ENCODE measurements around the gene NRAS. TPM values are rescaled to one million over a fixed set of nuclear protein-coding genes. Genes with fewer than 3 reads are reported as not detected.

The NRAS gene
- total and polyA plus RNA-seq, 9 of the 15 experiments (the other 6 are each of a cell fraction or from before 2014, with no cell fraction given): 40.7 to 94.5 (median 75.4) TPM

DNA sequence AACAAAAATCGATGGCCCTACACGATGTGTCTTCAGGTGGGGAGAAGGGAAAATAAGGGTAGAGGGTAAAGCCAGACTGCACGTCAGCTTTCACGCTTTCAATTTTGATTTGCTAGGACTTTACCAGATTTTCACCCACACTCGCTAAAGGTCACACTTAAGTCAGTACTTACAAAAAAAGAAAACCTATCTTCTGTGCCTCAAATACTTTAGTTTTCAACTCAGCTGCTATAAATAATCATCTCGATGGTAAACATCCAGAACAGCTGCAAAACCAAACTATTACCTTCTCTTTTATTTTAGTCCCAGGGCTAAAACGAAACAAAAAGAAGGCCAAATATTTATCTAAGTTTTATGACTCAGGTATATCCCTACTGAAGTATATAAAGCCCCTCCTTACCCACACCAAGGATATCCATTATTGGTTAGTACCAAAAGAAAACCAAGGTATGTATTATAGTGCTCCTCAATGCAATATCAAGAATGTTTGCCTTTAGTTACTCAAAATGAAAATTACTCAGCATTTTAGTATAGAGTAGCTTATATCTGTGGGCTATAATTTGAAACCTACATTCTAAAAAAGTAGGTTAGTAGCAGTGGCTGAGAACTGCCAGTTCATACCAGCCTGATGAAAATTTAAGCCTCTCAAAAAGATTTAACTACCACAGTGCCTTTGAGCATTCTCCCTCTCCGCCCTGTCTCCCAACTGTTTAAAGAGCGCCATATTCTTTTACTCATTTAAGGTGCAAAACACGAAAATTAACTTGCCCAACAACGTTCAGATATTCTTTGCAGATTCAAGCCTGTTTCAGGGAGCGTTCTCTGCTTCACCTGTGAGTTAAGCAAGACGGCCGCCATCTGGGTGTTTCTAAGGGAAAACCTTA is 39.7 kb upstream of the NRAS start (continued):
- TF ChIP-seq, protein P1, sequence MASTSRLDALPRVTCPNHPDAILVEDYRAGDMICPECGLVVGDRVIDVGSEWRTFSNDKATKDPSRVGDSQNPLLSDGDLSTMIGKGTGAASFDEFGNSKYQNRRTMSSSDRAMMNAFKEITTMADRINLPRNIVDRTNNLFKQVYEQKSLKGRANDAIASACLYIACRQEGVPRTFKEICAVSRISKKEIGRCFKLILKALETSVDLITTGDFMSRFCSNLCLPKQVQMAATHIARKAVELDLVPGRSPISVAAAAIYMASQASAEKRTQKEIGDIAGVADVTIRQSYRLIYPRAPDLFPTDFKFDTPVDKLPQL (IDR thresholded peaks at IDR 0.05; ENCODE audit: extremely low read depth, insufficient read length): no peak
- TF ChIP-seq, protein P2, sequence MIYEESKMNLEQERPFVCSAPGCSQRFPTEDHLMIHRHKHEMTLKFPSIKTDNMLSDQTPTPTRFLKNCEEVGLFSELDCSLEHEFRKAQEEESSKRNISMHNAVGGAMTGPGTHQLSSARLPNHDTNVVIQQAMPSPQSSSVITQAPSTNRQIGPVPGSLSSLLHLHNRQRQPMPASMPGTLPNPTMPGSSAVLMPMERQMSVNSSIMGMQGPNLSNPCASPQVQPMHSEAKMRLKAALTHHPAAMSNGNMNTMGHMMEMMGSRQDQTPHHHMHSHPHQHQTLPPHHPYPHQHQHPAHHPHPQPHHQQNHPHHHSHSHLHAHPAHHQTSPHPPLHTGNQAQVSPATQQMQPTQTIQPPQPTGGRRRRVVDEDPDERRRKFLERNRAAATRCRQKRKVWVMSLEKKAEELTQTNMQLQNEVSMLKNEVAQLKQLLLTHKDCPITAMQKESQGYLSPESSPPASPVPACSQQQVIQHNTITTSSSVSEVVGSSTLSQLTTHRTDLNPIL (CRISPR knock-in tag; IDR thresholded peaks at IDR 0.05): no peak
- TF ChIP-seq ASH1L (IDR thresholded peaks at IDR 0.05; ENCODE audit: borderline replicate concordance, low read depth, partially characterized antibody) (no peak), C11orf30 (IDR thresholded peaks at IDR 0.05; ENCODE audit: low read depth) (peak; percentile 16; the same call in 1 of the 2 replicates), FOXA3 (CRISPR knock-in tag; conservative IDR thresholded peaks at IDR 0.05 in 1 of 2, IDR thresholded peaks at IDR 0.05 in 1 of 2) (no peak), PHB2 (IDR thresholded peaks at IDR 0.05; ENCODE audit: low read depth) (no peak), HOXB6 (CRISPR knock-in tag; IDR thresholded peaks at IDR 0.05; ENCODE audit: borderline replicate concordance) (no peak), RAD51 (IDR thresholded peaks at IDR 0.05; ENCODE audit: borderline replicate concordance, low read depth) (no peak), RBM25 (IDR thresholded peaks at IDR 0.05; ENCODE audit: low read depth, low read length, severe bottlenecking) (peak; percentile 81), MYNN (IDR thresholded peaks at IDR 0.05) (no peak), MYNN (CRISPR knock-in tag; IDR thresholded peaks at IDR 0.05) (no peak), RCOR1 (IDR thresholded peaks at IDR 0.05; ENCODE audit: borderline replicate concordance in 1 of 2, low read depth in 2 of 2, low read length in 2 of 2) (no peak), RBFOX2 (IDR thresholded peaks at IDR 0.05; ENCODE audit: low read depth, low read length) (0 out of 2 replicates have a peak, but pooled peaks have one; percentile 1), CEBPB (tag; IDR thresholded peaks at IDR 0.05) (no peak), CBFB (CRISPR knock-in tag; IDR thresholded peaks at IDR 0.05) (no peak)
- TF ChIP-seq, protein P3, sequence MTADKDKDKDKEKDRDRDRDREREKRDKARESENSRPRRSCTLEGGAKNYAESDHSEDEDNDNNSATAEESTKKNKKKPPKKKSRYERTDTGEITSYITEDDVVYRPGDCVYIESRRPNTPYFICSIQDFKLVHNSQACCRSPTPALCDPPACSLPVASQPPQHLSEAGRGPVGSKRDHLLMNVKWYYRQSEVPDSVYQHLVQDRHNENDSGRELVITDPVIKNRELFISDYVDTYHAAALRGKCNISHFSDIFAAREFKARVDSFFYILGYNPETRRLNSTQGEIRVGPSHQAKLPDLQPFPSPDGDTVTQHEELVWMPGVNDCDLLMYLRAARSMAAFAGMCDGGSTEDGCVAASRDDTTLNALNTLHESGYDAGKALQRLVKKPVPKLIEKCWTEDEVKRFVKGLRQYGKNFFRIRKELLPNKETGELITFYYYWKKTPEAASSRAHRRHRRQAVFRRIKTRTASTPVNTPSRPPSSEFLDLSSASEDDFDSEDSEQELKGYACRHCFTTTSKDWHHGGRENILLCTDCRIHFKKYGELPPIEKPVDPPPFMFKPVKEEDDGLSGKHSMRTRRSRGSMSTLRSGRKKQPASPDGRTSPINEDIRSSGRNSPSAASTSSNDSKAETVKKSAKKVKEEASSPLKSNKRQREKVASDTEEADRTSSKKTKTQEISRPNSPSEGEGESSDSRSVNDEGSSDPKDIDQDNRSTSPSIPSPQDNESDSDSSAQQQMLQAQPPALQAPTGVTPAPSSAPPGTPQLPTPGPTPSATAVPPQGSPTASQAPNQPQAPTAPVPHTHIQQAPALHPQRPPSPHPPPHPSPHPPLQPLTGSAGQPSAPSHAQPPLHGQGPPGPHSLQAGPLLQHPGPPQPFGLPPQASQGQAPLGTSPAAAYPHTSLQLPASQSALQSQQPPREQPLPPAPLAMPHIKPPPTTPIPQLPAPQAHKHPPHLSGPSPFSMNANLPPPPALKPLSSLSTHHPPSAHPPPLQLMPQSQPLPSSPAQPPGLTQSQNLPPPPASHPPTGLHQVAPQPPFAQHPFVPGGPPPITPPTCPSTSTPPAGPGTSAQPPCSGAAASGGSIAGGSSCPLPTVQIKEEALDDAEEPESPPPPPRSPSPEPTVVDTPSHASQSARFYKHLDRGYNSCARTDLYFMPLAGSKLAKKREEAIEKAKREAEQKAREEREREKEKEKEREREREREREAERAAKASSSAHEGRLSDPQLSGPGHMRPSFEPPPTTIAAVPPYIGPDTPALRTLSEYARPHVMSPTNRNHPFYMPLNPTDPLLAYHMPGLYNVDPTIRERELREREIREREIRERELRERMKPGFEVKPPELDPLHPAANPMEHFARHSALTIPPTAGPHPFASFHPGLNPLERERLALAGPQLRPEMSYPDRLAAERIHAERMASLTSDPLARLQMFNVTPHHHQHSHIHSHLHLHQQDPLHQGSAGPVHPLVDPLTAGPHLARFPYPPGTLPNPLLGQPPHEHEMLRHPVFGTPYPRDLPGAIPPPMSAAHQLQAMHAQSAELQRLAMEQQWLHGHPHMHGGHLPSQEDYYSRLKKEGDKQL (CRISPR knock-in tag; IDR thresholded peaks at IDR 0.05; ENCODE audit: borderline replicate concordance): no peak
- TF ChIP-seq, protein P4, sequence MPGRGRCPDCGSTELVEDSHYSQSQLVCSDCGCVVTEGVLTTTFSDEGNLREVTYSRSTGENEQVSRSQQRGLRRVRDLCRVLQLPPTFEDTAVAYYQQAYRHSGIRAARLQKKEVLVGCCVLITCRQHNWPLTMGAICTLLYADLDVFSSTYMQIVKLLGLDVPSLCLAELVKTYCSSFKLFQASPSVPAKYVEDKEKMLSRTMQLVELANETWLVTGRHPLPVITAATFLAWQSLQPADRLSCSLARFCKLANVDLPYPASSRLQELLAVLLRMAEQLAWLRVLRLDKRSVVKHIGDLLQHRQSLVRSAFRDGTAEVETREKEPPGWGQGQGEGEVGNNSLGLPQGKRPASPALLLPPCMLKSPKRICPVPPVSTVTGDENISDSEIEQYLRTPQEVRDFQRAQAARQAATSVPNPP (IDR thresholded peaks at IDR 0.05; ENCODE audit: borderline replicate concordance, insufficient read depth, insufficient read length): no peak
